ENCODE results near the gene ESR2.
"Not testable (repeated sequence)": the region's sequence is repeated elsewhere in the genome, so short reads cannot be mapped to it uniquely, and the experiment has no call there.

Gene ESR2

GRCh38 chr14:64293976-64294671 lies at the start of gene ESR2:
Gene ESR2, minus strand, starts transcription at chr14:64294371. Its CDS starts 11,386 bp downstream, at chr14:64282985.
- DNase-seq: peak; percentile 60

DNA sequence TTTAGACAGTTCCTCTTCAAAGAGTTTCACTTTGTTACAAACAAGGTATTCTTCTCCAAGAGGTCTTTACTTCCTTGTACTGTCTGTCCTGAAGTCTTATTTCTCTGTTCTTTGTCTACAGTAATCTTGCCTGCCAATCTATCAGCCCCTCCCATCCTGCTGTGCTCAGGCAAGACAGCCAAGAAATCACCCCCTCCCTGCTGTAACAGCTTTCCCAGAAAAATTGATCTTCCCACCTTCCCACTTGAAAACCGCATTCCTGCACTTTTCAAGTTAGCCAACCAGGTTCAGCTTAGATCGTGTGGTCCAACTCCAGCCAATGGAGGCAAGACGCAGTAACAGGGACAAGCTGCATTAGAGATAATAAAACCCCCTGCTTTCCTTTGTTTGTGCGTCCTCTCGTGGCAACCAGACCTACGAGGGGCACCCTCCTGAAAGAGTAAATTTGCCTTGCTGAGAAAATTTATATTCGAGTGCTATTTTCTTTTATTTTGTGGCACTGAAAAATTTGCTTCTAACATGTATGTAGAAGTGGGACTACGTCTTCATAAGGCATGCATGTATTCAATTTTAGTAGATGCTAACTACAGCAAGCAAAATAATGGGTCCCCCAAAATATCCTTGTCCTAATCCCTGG lies 46.5 kb upstream of the ESR2 start:
- no peak for DNase-seq

DNA sequence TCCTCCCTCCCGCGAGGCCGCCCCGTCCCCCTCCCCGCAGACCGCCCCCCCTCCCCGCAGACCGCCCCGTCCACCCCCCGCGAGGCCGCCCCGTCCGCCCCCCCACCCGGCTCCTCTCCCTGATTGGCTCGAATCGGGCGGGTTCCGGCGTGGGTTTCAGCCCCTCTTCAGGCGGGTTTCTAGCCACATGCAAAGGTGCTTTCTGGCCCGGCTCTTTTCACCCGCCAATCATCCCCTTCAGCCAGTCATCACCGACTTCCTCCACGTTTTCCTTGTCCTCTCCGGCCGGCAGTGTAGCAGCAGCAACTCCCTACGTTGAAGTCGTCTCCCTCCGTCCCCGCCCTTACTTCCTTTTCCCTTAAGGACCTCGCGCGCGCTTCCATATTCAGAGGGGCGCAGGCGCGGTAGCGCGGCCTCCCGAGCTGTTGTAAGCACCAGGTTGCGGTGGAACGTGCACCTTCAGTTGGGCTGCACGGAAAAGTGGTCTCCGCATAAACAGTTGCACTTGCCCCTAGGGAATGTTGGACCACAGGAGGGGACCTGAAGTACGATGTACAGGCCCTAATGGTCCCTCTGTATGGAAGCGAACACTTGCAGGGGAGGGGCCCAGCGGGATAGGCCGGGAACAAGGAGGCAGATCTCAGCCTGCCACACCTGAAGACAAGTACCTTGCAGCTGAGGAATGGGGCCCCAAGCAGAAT lies 44.6 kb upstream of the ESR2 start:
- peak; percentile 100 for DNase-seq

DNA sequence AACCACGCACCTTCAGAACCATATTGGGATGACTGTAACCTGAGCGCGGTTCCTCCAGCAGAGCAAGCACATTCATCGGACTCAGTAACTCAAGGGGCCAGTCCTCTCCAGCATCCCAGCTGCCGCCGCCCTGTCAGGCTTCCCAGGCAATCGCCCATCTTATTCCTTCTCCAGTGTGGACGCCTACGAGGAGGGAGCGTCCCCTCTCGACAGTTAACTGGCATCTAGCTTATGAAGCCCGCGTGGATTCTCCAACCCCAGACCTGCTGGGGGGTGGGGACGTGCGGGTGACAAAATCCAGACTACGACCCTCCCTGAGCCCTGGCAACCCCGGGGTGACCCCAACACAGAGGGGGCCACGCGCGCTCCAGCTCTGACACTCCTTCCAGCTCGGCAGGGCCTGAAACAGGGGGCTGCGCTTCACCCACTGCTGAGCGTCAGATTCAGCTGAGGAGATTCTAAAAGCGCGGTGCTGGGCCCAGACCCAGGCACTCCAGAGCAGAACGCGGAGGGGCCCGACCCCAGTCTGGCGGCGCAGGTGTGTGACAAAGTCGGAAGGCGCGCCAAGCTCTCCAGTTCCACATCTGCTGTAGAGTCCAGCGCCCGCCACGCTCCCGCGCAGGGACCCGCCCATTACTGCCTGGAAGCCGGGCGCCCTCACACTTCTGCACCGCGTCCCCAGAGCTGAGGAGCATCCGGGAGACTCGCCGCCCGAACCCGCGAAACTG lies 43.9 kb upstream of the ESR2 start:
- peak; percentile 95 for DNase-seq

DNA sequence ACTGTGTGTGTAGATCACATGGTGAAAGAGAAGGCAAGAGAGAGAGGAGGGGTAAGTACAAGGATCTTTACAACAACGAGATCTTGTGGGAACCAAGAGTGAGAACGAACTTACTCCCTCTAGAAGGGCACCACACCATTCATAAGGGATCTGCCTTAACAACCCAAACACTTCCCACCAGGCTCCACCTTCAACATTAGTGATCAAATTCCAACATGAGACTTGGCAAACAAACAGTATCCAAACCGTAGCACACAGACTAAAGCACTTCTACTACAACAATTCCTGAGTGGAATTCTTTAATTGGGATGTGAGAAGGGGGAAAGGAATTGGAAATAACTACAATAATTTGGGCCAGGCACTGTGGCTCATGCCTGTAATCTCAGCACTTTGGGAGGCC lies 35.0 kb upstream of the ESR2 start:
- DNase-seq: no peak

DNA sequence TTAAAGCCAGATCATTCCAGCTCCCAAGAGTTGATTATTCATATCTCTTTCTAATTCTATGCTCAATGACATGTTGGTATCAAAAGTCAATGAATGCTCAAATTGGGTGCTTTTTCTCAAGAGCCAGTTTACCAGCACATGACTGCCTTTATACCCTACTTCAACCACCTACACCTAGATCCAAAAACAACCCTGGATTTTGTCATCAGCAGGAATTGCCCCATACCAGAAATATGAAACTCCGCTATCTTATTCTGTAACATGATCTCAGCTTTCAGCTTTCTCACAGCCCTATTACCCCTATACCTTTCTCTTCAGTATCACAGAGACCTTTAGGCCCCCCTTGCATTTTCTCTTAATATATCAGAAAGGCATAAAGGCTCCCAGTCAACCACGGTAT lies 32.3 kb upstream of the ESR2 start:
- DNase-seq: no peak

DNA sequence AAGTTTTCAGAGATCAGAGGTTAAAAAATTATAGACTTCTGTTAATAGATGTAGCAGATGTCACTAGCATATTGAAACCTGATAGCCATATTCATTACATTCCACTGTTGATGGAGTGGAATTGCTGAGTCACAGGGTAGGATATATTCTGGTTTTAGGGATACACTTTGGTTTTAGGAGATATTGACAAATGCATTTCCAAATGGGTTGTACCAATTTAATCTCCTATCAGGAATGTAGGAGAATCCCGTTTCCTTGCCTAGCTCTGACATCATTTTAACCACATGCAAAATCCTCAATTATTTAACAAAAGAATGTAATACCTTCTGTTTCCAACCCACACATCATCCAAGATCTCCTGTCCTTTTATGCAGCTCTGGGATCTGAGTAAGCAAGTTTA lies 30.7 kb upstream of the ESR2 start:
- DNase-seq: no peak

DNA sequence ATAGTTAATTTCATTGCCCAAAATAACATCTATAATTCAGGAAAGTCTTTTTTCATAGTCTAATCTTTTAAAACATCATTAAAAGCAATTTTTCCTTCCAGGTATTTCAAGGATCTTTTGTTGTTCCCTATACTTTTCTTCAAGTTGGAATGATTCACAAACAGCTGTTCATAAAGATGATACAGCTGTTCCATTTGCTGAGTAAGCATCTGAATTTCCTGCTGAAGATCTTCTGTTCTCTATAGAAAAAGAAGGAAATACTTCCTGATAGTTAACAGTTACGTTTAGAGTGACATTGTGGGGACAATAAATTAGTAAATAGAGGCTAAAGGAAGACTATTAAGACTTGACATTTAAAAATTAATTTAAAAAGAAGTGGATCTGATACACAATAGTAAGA lies 30.3 kb upstream of the ESR2 start:
- DNase-seq: no peak

- not testable (repeated sequence) for DNase-seq
Observed at GRCh38 chr14:64320362-64320761, 26.2 kb upstream of the ESR2 start.

DNA sequence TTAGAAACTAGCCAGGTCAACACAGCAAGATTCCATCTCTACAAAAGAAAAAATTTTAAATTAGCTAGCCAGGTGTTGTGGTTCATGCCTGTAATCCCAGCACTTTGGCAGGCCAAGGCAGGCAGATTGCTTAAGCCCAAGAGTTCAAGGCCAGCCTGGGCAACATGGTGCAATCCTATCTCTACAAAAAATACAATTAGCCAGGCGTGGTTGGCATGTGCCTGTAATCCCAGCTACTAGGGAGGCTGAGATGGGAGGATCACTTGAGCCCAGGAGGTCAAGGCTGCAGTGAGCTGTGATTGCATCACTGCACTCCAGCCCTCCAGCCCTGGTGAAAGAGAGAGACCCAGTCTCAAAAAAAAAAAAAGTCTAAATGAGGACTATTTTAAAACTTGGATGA lies 24.5 kb upstream of the ESR2 start:
- not testable (repeated sequence) for DNase-seq

DNA sequence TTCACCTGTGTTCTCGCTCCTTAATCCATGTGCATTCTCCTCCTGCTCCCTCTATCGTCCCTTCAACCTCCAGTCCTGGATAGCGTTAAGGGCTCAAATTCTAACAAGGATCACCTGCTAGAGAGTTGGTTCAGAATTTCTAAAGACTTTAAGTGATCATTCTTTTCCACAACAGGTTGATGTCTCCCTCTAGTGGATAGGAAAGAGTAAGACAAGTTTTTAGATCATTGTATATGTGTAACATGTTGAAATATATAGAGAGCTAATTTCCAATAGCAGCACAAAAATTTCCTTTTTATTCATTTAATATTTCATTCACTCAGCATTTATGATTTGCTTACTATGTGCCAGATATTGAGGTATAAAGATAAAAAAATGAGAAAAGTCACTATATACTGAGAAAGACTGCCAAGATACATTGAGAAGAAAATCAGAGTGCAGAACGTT lies 9.3 kb upstream of the ESR2 start:
- peak; percentile 92 for DNase-seq

- DNase-seq: no peak
Observed at GRCh38 chr14:64298773-64299172, 4.6 kb upstream of the ESR2 start.

DNA sequence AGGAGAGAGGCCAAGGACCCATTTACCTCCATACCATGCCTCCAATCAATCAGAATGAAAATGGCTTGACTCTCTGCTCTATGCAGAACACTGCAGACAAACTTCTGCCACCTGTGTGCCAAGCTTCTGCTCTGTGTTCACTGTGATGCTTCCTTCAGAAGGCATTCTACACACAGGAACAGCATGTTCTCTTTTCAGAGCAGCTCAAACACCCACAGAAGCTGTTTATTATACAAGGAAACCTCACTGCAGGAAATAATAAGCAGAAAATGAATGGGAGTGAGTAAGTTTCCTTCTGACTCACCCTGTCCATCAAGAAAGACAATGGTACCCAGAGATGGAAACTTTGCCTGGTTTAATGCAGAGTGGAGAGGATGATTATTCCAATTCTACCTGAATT lies 2.4 kb upstream of the ESR2 start:
- DNase-seq: no peak

DNA sequence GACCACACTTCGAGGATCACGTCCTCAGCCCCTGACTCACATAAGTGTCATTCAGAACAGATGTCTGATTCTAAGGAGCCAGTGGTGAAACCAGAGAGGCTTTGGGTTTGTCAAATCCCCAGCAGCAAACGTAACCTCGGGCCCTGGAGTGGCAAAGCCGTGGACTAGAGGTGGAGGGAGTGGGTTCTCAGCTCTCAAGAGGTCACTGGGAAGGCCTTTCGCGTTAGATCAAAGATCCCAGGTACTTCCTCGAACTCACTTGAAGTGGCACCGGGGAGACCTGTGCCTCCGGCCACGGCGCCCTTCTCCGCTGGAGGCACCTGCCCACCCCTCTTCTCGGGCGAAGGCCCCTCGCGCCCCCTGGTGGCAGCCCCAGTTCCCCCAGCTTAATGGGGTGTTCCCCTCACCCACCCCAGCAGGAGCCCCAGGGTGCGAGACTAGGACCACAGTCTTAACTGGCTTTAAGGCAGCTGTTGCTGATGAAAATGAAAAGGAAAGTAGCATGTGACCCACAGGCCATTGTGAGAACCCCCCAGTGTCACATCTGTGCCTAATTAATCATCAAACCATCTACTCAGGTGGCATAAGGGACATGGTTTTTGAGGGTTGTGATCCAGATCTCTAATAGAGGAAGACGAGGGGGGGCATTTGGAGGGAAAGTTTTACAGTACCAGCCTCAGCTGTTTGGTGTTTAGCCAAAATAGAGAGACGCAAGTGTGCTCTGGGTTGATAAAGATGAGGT lies 672 bp upstream of the ESR2 start:
- DNase-seq: peak; percentile 76

GRCh38 chr14:64292197-64292596 lies 2.0 kb downstream of the ESR2 start:
- DNase-seq: no peak

DNA sequence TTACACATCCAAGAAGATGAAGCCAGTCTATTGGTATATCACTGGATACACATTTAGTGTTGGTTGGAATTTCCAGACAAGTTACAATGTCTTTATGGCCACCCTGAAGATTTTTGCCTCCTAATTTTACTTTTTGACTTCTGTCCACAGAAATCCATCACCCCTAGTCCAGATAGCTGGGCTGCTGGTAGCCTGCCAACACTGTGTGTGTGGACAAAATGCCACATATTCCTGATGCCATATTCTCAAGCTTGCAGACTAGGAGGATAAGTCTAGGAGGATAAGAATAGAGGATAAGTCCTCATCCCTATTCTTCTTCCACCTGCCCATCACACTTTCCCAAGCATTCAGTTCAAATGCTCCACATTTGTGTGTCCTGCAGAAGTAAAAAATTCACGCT lies 4.6 kb downstream of the ESR2 start:
- DNase-seq: no peak

DNA sequence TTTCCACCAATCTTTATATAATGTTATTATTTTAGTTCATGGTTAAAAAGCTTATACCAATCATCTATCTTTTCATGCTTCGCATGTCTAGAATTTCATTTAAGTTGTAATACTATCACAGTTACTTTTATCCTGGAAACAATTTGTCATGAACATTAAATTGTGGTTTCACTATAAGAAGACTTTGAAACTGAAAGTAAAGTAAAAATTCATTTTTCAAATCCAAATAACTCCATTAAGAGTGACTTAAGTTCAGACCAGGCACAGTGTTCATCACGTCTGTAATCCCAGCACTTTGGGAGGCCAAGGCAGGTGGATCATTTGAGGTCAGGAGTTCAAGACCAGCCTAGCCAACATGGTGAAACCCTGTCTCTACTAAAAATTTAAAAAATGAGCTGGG lies 12.4 kb downstream of the ESR2 start:
- DNase-seq: no peak

DNA sequence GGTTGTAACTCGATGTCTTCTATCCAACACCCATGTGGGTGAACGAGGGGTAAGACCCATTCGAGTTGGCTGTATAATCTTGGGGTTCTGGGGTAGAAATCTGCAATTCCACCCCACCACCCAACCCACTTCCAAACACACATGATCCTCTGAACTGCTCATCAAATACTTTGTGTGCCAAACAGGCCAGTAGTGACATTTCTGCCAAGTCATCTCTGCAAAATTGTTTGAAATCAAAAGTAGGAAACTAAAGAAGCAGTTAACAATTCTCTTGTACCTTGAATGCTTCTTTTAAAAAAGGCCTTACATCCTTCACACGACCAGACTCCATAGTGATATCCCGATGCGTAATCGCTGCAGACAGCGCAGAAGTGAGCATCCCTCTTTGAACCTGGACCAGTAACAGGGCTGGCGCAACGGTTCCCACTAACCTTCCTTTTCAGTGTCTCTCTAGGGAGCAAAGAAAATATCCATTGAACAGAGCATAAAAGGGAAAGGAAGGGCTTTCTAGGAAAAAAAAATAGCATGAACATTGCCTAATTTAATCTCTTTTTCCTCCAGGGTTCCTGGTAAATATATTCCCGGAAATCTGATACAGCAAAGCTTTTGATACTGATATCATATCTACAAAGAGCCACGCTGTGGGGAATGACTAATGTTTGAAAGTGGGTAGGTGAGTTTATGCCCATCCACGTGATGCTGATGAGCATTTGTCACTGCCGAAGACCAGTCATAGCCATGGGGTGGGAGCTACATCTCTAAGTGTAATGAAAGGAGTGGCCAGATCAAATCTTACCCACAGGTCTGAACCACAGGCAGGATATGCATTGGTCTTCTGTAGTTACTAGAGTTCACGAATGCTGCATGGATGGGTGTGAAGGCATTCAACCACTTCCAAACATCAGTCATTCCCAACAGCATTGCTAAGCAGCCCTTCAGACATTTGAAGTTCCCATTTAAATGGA lies 14.2 kb downstream of the ESR2 start:
- no peak for DNase-seq

DNA sequence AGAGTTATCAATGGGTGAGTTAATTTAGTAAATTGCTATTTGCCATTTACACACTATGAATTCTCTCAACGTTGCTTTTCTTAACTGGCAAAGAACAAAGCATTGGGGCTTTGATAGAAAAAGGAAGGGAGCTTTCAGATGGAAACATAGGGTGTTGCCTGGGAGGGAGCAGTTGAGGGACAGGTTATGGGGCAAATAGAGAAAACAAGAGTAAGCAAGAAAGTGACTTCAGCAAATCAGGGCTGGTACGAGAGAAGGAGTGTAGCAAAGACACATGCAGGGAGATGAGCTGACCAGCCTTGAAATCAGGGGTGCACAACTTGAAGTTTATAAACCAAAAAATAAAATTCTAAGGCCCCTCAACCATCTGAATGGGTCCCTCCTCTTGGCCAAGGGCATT lies 15.7 kb downstream of the ESR2 start:
- no peak for DNase-seq

DNA sequence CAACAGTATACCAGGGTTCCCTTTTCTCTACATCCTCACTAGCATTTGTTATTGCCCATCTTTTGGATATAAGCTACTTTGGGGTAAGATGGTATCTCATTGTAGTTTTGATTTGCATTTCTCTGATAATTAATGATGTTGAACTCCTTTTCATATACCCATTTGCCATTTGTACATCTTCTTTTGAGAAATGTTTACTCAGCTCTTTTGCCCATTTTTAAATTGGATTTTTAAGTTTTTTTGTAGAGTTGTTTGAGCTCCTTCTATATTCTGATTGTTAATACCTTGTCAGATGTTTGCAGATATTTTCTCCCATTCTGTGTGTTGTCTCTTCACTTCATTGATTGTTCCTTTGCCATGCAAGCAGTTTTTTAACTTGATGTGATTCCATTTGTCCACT lies 22.2 kb downstream of the ESR2 start:
- no peak for DNase-seq

- no peak for DNase-seq
Observed at GRCh38 chr14:64266239-64266638, 27.9 kb downstream of the ESR2 start.

- no peak for DNase-seq
Observed at GRCh38 chr14:64265222-64265621, 28.9 kb downstream of the ESR2 start.

All from DMS79 treated with DMSO at 0.1 percent for 48 hours (cell line).